MM.1S (cell line): ENCODE results near the gene BCL2L1.
"Not testable (repeated sequence)": the region's sequence is repeated elsewhere in the genome, so short reads cannot be mapped to it uniquely, and the experiment has no call there.

Experiments
- DNase-seq: peaks from one replicate; pipeline ENCODE4 v3.0.0-alpha.2; 2015
- H2AFZ ChIP-seq: fragments of 300-600 bp; sonication (generic); 2 replicates; pipeline ENCODE4 v1.6.0; 2016; ENCODE audit warnings: antibody characterized with exemption, low read length
- H3F3A ChIP-seq: fragments of 300-600 bp; sonication (generic); 2 replicates; pipeline ENCODE4 v1.6.1; 2016; ENCODE audit warnings: mild to moderate bottlenecking, antibody characterized with exemption, low read length, moderate library complexity, mixed read lengths; ENCODE audit not compliant: insufficient read depth
- H3K27ac ChIP-seq: fragments of 300-600 bp; sonication (generic); 2 replicates; pipeline ENCODE4 v1.5.1; 2016; ENCODE audit warnings: mild to moderate bottlenecking, low read length
- H3K27me3 ChIP-seq: fragments of 300-600 bp; sonication (generic); replicated peaks from 2 replicates; pipeline ENCODE4 v1.6.0; 2016; ENCODE audit warnings: low read length; ENCODE audit not compliant: insufficient read depth
- H3K36me3 ChIP-seq: fragments of 300-600 bp; sonication (generic); replicated peaks from 2 replicates; pipeline ENCODE4 v1.6.1; 2016; ENCODE audit warnings: mild to moderate bottlenecking, low read length, mixed read lengths; ENCODE audit not compliant: insufficient read depth
- H3K4me1 ChIP-seq: fragments of 300-600 bp; sonication (generic); 2 replicates; pipeline ENCODE4 v1.6.1; 2016; ENCODE audit warnings: low read length, mixed read lengths
- H3K4me2 ChIP-seq: fragments of 300-600 bp; sonication (generic); 2 replicates; pipeline ENCODE4 v1.6.0; 2016; ENCODE audit warnings: low read depth, low read length
- H3K4me3 ChIP-seq: fragments of 300-600 bp; sonication (generic); 2 replicates; pipeline ENCODE4 v1.5.1; 2016; ENCODE audit warnings: low read length, mixed read lengths
- H3K79me2 ChIP-seq: fragments of 300-600 bp; sonication (generic); 2 replicates; pipeline ENCODE4 v1.6.1; 2016; ENCODE audit warnings: mixed run types, low read length, mixed read lengths
- H3K9ac ChIP-seq: fragments of 300-600 bp; sonication (generic); 2 replicates; pipeline ENCODE4 v1.6.1; 2016; ENCODE audit warnings: low read length, mixed read lengths
- H3K9me2 ChIP-seq: fragments of 300-600 bp; sonication (generic); replicated peaks from 2 replicates; pipeline ENCODE4 v1.6.1; 2016; ENCODE audit warnings: mild to moderate bottlenecking, low read length, mixed read lengths; ENCODE audit not compliant: insufficient read depth
- H3K9me3 ChIP-seq: fragments of 300-600 bp; sonication (generic); replicated peaks from 2 replicates; pipeline ENCODE4 v1.6.1; 2016; ENCODE audit warnings: mild to moderate bottlenecking, low read length, mixed read lengths; ENCODE audit not compliant: insufficient read depth
- H4K20me1 ChIP-seq: fragments of 300-600 bp; sonication (generic); 2 replicates; pipeline ENCODE4 v1.6.1; 2016; ENCODE audit warnings: mild to moderate bottlenecking, low read length, moderate library complexity, mixed read lengths; ENCODE audit not compliant: insufficient read depth
- CTCF ChIP-seq: fragments of 300-600 bp; sonication (generic); IDR thresholded peaks from 2 replicates; pipeline ENCODE4 v1.5.1; 2016; ENCODE audit warnings: antibody characterized with exemption, low read length, mixed read lengths
- EZH2 ChIP-seq: fragments of 300-600 bp; sonication (generic); optimal IDR thresholded peaks from 2 replicates; pipeline ENCODE3; 2017; ENCODE audit warnings: low read depth, mild to moderate bottlenecking, antibody characterized with exemption, low read length, mixed read lengths
- EZH2phosphoT487 ChIP-seq: fragments of 300-600 bp; sonication (generic); IDR thresholded peaks from 2 replicates; pipeline ENCODE4 v1.6.1; 2018; ENCODE audit warnings: antibody characterized with exemption, low read length

BCL2L1 gene

GRCh38 chr20:31670371-31671228, 52.1 kb downstream of the BCL2L1 start:
- no peaks in the 10 kb centered on the region for H3K9me3 ChIP-seq
- no peak overlapping the region for H2AFZ ChIP-seq
- H3K4me3 ChIP-seq = no peak overlapping the region
- no peak overlapping the region; the same call in 1 of the 2 replicates for H3K27ac ChIP-seq
- H4K20me1 ChIP-seq = peaks cover 7% of the 10 kb centered on the region; the same call in 1 of the 2 replicates
- no peaks in the 10 kb centered on the region for H3K27me3 ChIP-seq
- TF ChIP-seq EZH2 = no peak
- TF ChIP-seq EZH2phosphoT487 = no peak
- no peak for TF ChIP-seq CTCF
- peaks cover 19% of the 10 kb centered on the region for H3K36me3 ChIP-seq
- no peaks in the 10 kb centered on the region for H3K9me2 ChIP-seq
- no peak for DNase-seq
- no peak overlapping the region for H3K9ac ChIP-seq
- no peak overlapping the region for H3K4me2 ChIP-seq
- H3F3A ChIP-seq = peaks cover 38% of the 10 kb centered on the region
- peaks cover 98% of the 10 kb centered on the region for H3K79me2 ChIP-seq
- peaks cover 46% of the 10 kb centered on the region for H3K4me1 ChIP-seq

- peaks cover 46% of the 10 kb centered on the region for H3K4me1 ChIP-seq
- no peak overlapping the region for H3K4me3 ChIP-seq
- no peaks in the 10 kb centered on the region for H3K9me3 ChIP-seq
- H3K4me2 ChIP-seq = no peak overlapping the region
- H3F3A ChIP-seq = peaks cover 38% of the 10 kb centered on the region
- no peaks in the 10 kb centered on the region for H3K9me2 ChIP-seq
- H3K27me3 ChIP-seq = no peaks in the 10 kb centered on the region
- no peak overlapping the region for H3K9ac ChIP-seq
- H3K36me3 ChIP-seq = peaks cover 26% of the 10 kb centered on the region
- TF ChIP-seq EZH2phosphoT487 = no peak
- no peak for TF ChIP-seq EZH2
- no peak for TF ChIP-seq CTCF
- DNase-seq = no peak
- H3K79me2 ChIP-seq = peaks cover 98% of the 10 kb centered on the region
- peaks cover 7% of the 10 kb centered on the region; the same call in 1 of the 2 replicates for H4K20me1 ChIP-seq
- H2AFZ ChIP-seq = no peak overlapping the region
- no peak overlapping the region; the same call in 1 of the 2 replicates for H3K27ac ChIP-seq
Measured at GRCh38 chr20:31669876-31670275, 52.8 kb downstream of the BCL2L1 start.

GRCh38 chr20:31668944-31669343, 53.7 kb downstream of the BCL2L1 start:
- not testable (repeated sequence) for H3K27me3 ChIP-seq, DNase-seq, H2AFZ ChIP-seq, H3K9me3 ChIP-seq, H3K27ac ChIP-seq, H3K4me2 ChIP-seq, H4K20me1 ChIP-seq, H3K9ac ChIP-seq, H3K9me2 ChIP-seq, H3K4me3 ChIP-seq
- Histone ChIP-seq H3F3A (peaks cover 48% of the 10 kb centered on the region), H3K79me2 (peaks cover 98% of the 10 kb centered on the region), H3K36me3 (peaks cover 27% of the 10 kb centered on the region), H3K4me1 (peaks cover 46% of the 10 kb centered on the region)
